NCI-H510A (cell line): ENCODE measurements around the gene SHOX.
"Not testable (repeated sequence)": the region's sequence is repeated elsewhere in the genome, so short reads cannot be mapped to it uniquely, and the experiment has no call there.

Source experiments
- DNase-seq: peaks from one replicate; lab custom pipeline; 2025; lab: John Stamatoyannopoulos, UW

SHOX gene

DNA sequence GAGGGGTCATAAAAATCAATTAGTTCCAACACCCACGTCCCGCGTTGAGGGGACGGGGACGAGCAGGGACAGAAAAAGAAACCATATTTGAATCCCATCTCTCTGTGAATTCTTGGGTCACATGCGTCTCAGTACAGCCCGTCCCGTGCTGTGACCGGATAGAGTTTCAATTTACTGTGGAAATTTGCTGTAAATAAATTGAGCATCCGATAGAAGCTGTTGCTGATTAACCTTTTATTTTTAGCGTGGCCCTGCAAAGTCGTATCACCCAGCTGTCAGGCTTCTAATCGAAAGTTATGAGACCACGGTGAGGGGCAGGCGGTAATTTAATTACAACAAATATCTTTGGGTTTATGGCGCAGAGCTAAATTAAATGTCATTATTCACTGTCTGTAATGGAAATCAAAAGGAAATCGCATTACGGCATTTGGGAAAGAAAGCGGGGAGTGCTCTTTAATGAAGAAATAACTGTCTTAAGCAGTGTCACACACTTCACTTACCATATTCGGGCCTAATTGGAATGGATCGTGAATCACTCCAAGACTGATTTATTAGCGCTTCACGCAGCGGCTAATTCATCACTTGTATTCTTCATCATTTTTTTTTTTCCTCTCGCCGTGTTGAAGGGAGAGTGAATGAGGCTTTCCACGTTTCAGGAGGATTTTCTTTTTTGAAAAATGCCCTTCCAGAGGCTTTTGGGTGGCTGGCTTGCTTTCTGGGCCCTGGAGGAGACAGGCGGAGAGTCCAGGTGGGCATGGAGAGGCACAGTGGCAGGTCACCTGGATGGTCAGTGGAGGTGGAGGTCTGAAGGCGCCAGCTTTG is 7.3 kb downstream of the SHOX start:
- DNase-seq, result no peak

DNA sequence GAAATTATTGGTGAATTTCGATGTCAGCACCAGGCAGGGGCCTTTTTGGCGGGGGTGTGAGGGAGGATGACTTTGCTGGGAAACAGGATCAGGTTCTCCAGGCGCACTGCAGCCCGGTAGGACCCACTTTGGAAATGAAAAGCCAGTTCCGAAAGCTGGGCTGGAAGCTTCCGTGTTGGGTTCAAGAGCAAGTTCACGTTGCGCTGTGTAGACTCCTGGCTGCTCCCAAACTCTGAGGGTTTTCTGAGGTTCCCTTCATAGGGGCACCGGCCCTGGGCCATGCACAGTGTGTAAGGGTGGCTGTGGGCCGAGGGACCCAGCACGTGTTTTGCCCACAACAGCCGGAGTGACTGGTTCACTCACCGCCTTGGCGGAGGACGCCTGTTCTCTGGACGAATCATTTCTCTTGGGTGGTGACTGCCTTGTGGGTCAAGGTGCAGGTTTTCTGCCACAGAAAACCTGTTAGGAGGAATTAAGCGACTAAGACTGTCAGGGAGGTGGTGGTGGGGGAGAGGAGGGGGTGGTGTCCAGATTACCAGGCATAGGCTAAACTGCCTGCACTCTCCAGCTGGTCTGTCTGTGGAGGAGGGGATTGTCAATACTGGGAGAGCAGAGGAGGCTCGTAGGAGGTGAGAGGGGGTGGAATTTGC is 8.0 kb downstream of the SHOX start:
- no peak for DNase-seq

DNA sequence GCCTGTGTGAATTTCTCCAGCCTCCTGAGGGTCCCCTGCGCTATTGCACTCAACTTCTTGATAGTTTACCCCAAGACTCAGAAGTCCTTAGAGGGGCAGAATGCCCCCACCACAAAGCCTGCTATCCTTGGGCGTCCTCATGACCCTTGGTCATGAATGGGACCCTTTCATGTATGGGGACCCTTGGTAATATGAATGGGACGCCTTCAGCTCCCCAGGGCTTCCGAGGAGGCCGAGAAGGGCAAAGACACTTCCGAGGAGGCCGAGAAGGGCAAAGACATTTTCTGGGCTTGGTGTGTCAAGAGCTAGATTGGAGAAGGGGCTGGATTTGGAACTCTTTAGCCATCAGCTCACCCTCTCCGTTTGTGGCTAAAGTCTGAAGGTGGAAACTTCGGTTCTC is 8.6 kb downstream of the SHOX start:
- DNase-seq, result no peak

- no peak for DNase-seq
Measured at GRCh38 chrX:640641-641040, 10.1 kb downstream of the SHOX start.

GRCh38 chrX:641671-642435 is 11.3 kb downstream of the SHOX start:
- no peak for DNase-seq

GRCh38 chrX:642436-643240 is 12.0 kb downstream of the SHOX start:
- no peak for DNase-seq

DNA sequence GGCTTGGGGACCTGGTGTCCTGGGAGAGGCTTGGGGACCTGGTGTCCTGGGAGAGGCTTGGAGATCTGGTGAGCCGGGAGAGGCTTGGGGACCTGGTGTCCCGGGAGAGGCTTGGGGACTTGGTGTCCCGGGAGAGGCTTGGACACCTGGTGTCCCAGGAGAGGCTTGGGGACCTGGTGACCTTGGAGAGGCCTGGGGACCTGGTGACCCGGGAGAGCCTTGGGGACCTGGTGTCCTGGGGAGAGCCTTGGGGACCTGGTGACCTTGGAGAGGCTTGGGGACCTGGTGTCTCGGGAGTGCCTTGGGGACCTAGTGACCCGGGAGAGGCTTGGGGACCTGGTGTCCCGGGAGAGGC is 12.6 kb downstream of the SHOX start:
- DNase-seq, result no peak

- no peak for DNase-seq
Measured at GRCh38 chrX:643911-644303, 13.3 kb downstream of the SHOX start.

DNA sequence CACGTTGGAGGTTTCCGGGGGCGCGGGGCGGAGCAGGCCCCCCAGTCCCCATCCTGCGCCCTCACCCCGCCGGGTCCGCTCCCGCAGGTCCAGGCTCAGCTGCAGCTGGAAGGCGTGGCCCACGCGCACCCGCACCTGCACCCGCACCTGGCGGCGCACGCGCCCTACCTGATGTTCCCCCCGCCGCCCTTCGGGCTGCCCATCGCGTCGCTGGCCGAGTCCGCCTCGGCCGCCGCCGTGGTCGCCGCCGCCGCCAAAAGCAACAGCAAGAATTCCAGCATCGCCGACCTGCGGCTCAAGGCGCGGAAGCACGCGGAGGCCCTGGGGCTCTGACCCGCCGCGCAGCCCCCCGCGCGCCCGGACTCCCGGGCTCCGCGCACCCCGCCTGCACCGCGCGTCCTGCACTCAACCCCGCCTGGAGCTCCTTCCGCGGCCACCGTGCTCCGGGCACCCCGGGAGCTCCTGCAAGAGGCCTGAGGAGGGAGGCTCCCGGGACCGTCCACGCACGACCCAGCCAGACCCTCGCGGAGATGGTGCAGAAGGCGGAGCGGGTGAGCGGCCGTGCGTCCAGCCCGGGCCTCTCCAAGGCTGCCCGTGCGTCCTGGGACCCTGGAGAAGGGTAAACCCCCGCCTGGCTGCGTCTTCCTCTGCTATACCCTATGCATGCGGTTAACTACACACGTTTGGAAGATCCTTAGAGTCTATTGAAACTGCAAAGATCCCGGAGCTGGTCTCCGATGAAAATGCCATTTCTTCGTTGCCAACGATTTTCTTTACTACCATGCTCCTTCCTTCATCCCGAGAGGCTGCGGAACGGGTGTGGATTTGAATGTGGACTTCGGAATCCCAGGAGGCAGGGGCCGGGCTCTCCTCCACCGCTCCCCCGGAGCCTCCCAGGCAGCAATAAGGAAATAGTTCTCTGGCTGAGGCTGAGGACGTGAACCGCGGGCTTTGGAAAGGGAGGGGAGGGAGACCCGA is 14.0 kb downstream of the SHOX start:
- DNase-seq, result no peak

DNA sequence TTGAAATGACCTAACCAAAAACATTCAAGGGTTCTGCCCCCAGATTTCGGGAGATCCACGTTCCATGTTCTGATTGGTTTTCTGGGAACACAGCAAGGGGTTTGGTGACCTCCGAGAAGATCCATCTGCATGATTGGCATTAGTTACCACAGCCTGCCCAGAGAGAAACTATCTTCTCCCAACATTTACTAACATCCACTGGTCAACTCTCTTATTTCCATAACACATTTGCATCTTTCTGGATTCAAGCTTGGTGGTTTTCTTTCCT is 15.6 kb downstream of the SHOX start:
- DNase-seq, result no peak

DNA sequence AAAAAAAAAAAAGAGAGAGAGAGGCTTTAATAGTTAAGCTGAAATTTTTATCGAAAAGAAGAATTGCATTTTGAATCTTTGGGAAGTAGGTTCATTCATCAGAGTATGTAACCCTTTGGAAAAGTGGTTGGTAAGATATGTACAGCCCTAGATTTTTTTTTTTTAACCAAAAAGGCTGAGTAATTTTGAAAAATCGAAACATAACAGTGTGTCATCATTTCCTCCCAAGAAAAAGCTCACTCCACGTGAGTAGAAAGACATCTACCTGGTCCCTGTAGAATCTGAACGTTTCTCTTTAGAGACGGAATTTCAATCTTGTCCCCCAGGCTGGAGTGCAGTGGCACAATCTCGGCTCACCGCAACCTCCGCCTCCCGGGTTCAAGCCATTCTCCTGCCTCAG is 16.2 kb downstream of the SHOX start:
- no peak for DNase-seq

- no peak for DNase-seq
Measured at GRCh38 chrX:649166-649565, 18.6 kb downstream of the SHOX start.

- no peak for DNase-seq
Measured at GRCh38 chrX:650324-650723, 19.7 kb downstream of the SHOX start.

GRCh38 chrX:650811-651210 is 20.2 kb downstream of the SHOX start:
- DNase-seq, result no peak

DNA sequence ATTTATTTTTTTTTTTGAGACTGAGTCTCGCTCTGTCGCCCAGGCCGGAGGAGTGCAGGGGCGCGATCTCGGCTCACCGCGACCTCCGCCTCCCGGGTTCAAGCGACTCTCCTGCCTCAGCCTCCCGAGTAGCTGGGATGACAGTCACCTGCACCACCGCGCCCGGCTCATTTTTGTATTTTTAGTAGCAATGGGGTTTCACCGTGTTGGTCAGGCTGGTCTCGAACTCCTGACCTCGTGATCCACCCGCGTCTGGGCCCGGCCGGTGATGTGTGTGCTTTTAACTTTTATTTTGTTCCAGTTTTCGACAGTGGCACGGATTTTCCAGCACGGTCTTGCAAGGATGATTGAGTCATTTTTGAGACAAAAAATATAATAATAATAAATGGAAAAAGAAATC is 21.3 kb downstream of the SHOX start:
- not testable (repeated sequence) for DNase-seq

- DNase-seq, result no peak
Measured at GRCh38 chrX:652341-652741, 21.8 kb downstream of the SHOX start.

GRCh38 chrX:653306-653705 is 22.7 kb downstream of the SHOX start:
- no peak for DNase-seq

- DNase-seq, result no peak
Measured at GRCh38 chrX:661154-661553, 30.6 kb downstream of the SHOX start.

GRCh38 chrX:662126-662525 is 31.5 kb downstream of the SHOX start:
- DNase-seq, result no peak

DNA sequence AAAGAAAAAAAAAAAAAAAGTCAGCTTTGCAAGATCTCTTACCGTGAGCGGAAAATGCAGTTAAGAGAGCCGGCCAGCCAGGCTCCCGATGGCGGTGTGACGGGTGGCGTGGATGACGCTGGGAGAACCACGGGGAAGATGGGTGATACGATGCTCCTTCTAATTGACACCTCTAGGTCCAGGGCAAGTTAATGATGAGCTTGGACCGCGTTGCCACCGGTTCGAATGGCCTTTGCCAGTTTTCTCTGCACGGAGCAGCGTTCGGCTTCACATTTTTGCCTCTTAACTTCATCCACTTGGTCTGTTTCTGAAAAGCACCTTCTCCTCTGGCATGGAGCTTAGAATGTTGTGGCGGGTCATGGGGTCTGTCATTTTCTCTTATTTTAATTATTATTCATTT is 33.2 kb downstream of the SHOX start:
- no peak for DNase-seq
